ENCODE data around the gene GRID2.

The GRID2 gene

DNA sequence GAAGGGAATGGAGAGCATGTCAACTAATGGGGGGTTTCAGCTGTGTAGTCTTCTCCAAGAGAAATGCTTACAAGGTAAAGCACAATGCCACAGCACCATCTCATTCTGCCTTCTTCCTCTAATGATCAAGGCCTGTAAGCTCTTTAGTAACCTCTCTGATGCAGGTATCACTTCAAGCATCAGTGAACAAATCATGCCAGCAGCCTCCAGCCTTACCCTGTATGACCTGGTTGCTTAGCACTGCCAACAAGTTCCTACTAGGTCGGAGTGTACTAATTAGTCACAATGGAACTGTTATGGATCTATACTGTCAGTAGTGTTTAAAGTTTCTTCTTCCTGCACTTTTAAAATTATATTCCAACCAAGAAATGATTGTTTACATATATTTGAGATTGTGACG is 197.7 kb downstream of the GRID2 start:
- H3K4me1 ChIP-seq, result no peaks in the 10 kb centered on the region

DNA sequence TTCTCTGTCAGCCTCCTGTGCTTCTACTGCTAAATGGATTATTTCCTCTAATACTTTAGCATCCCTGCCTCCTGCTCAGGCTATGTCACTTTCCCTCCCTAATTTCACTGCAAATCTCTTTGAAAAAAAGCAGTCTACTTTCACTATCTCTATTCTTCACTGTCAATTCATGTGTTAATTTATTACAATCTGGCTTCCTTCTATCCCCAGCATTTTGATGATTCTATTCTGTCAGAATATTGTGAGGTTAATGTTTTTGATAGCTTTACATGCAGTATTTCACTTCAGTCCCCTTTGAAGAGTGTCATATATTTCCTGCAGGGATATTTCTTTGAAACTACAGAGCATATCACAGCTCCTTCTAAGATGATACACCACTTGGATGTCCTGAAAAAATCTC is 203.2 kb downstream of the GRID2 start:
- Histone ChIP-seq H3K4me3 (ENCODE audit: low read depth, low read length) (no peak overlapping the region), H3K4me2 (ENCODE audit: low read length) (no peak overlapping the region), H3K27me3 (ENCODE audit: control insufficient read depth, insufficient read depth, low read length) (no peaks in the 10 kb centered on the region), H3K9ac (no peak overlapping the region), H3K27ac (no peak overlapping the region), H3K36me3 (ENCODE audit: control insufficient read depth, insufficient read depth, low read length) (no peaks in the 10 kb centered on the region), H3K4me1 (no peaks in the 10 kb centered on the region), H3K79me2 (no peaks in the 10 kb centered on the region), H2AFZ (no peak overlapping the region), H3K9me3 (ENCODE audit: control insufficient read depth, low read length) (no peaks in the 10 kb centered on the region)
- TF ChIP-seq, protein P1, sequence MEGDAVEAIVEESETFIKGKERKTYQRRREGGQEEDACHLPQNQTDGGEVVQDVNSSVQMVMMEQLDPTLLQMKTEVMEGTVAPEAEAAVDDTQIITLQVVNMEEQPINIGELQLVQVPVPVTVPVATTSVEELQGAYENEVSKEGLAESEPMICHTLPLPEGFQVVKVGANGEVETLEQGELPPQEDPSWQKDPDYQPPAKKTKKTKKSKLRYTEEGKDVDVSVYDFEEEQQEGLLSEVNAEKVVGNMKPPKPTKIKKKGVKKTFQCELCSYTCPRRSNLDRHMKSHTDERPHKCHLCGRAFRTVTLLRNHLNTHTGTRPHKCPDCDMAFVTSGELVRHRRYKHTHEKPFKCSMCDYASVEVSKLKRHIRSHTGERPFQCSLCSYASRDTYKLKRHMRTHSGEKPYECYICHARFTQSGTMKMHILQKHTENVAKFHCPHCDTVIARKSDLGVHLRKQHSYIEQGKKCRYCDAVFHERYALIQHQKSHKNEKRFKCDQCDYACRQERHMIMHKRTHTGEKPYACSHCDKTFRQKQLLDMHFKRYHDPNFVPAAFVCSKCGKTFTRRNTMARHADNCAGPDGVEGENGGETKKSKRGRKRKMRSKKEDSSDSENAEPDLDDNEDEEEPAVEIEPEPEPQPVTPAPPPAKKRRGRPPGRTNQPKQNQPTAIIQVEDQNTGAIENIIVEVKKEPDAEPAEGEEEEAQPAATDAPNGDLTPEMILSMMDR (IDR thresholded peaks at IDR 0.05), result no peak

More for the DNA sequence above, 197.7 kb downstream of the GRID2 start:
- no peaks in the 10 kb centered on the region for H3K27me3 ChIP-seq (ENCODE audit: control insufficient read depth, insufficient read depth, low read length)
- no peaks in the 10 kb centered on the region for H3K9me3 ChIP-seq (ENCODE audit: control insufficient read depth, low read length)
- H3K4me2 ChIP-seq (ENCODE audit: low read length), result no peak overlapping the region
- H3K36me3 ChIP-seq (ENCODE audit: control insufficient read depth, insufficient read depth, low read length), result no peaks in the 10 kb centered on the region
- no peak overlapping the region for H2AFZ ChIP-seq
- TF ChIP-seq, protein P1 (IDR thresholded peaks at IDR 0.05), result no peak
- H3K79me2 ChIP-seq, result no peaks in the 10 kb centered on the region
- no peak overlapping the region for H3K9ac ChIP-seq
- no peak overlapping the region for H3K4me3 ChIP-seq (ENCODE audit: low read depth, low read length)
- H3K27ac ChIP-seq, result no peak overlapping the region

DNA sequence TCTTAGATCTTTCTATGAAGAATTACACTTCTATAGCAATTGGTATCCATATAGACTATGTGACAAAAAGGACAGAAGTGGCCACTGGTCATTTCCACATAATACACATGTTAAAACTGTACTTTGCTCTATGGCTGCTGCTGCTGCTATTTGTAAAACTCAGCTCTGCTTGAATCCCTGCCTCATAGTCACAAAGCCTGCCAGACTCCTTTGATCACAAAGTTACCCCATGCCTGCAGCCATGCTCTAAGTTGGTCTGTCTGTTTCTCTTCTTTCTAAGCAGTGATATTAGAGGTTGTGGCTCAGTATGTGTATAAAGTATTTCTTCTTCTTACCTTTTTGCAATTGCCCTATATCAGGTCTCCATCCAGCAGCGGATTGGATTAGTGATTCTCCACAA is 210.9 kb downstream of the GRID2 start:
- H3K9me3 ChIP-seq (ENCODE audit: control insufficient read depth, low read length), result no peaks in the 10 kb centered on the region
- H3K27ac ChIP-seq, result no peak overlapping the region
- no peaks in the 10 kb centered on the region for H3K27me3 ChIP-seq (ENCODE audit: control insufficient read depth, insufficient read depth, low read length)
- no peaks in the 10 kb centered on the region for H3K79me2 ChIP-seq
- H2AFZ ChIP-seq, result no peak overlapping the region
- H3K9ac ChIP-seq, result no peak overlapping the region
- TF ChIP-seq, protein P1 (IDR thresholded peaks at IDR 0.05), result no peak
- H3K4me3 ChIP-seq (ENCODE audit: low read depth, low read length), result no peak overlapping the region
- H3K4me1 ChIP-seq, result no peaks in the 10 kb centered on the region
- H3K36me3 ChIP-seq (ENCODE audit: control insufficient read depth, insufficient read depth, low read length), result no peaks in the 10 kb centered on the region
- H3K4me2 ChIP-seq (ENCODE audit: low read length), result no peak overlapping the region

DNA sequence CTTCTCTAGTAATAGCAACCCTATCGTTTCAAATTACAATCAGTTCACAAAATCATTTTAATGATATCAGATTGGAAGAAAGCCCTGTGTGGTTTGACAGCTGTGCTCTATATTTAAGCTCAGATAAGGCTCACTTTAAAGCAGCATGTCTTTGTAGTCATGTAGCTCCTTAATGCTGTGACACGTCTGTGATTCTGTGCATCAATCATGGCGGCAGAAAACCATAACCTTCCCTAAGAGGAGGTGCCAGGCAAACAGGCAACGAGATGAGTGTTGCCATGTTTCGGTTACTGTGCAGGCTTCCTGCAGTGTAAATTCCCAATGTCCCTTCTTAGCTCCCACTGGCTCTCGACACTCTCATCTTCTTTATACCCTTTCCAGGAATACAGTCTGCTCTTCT is 212.7 kb downstream of the GRID2 start:
- no peaks in the 10 kb centered on the region for H3K79me2 ChIP-seq
- H3K4me2 ChIP-seq (ENCODE audit: low read length), result no peak overlapping the region

DNA sequence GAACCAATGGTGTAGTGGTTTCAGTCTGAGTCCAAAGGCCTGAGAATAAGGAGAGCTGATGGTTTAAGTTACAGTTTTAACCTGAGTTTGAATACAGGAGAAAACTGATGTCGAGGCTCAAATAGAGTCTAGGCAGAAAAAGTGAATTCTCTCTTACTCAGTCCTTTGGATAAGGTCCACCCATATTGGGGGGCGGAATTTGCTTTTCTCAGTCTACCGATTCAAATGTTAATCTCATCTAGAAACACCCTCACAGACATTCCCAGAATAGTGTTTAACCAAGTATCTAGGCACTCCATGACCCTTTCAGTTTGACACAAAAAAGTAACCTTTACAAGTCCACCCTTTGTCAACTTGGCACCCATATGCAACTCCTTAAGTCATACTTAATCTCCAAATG is 216.0 kb downstream of the GRID2 start:
- TF ChIP-seq, protein P1 (IDR thresholded peaks at IDR 0.05), result no peak

More for the DNA sequence above, 212.7 kb downstream of the GRID2 start:
- H2AFZ ChIP-seq, result no peak overlapping the region
- no peak overlapping the region for H3K27ac ChIP-seq
- TF ChIP-seq, protein P1 (IDR thresholded peaks at IDR 0.05), result no peak
- H3K4me1 ChIP-seq, result no peaks in the 10 kb centered on the region
- H3K9ac ChIP-seq, result no peak overlapping the region
- H3K9me3 ChIP-seq (ENCODE audit: control insufficient read depth, low read length), result no peaks in the 10 kb centered on the region
- H3K4me3 ChIP-seq (ENCODE audit: low read depth, low read length), result no peak overlapping the region
- H3K27me3 ChIP-seq (ENCODE audit: control insufficient read depth, insufficient read depth, low read length), result no peaks in the 10 kb centered on the region
- H3K36me3 ChIP-seq (ENCODE audit: control insufficient read depth, insufficient read depth, low read length), result no peaks in the 10 kb centered on the region

More for the DNA sequence above, 216.0 kb downstream of the GRID2 start:
- H3K4me2 ChIP-seq (ENCODE audit: low read length), result no peak overlapping the region
- no peak overlapping the region for H3K9ac ChIP-seq
- H2AFZ ChIP-seq, result no peak overlapping the region
- no peaks in the 10 kb centered on the region for H3K79me2 ChIP-seq
- no peak overlapping the region for H3K27ac ChIP-seq
- H3K4me3 ChIP-seq (ENCODE audit: low read depth, low read length), result no peak overlapping the region
- no peaks in the 10 kb centered on the region for H3K4me1 ChIP-seq
- H3K9me3 ChIP-seq (ENCODE audit: control insufficient read depth, low read length), result no peaks in the 10 kb centered on the region
- no peaks in the 10 kb centered on the region for H3K27me3 ChIP-seq (ENCODE audit: control insufficient read depth, insufficient read depth, low read length)
- H3K36me3 ChIP-seq (ENCODE audit: control insufficient read depth, insufficient read depth, low read length), result no peaks in the 10 kb centered on the region
